Peyer's patch (tissue), 4 donors: ENCODE data around the gene MTG1.

Experiments
- CTCF ChIP-seq, 6 experiments: fragments of 450-650 bp in 4 of 6; fragments of 200-600 bp in 2 of 6; sonication (generic) in 1 of 6; IDR thresholded peaks; one replicate each; pipeline ENCODE4 v1.5.1; 2017 to 2019; ENCODE audit warnings: antibody characterized with exemption in 6 of 6, mild to moderate bottlenecking in 3 of 6, moderate library complexity in 1 of 6
- POLR2A ChIP-seq, 2 donors: fragments of 450-650 bp; IDR thresholded peaks; one replicate each; pipeline ENCODE4 v1.5.1; 2017; ENCODE audit warnings: antibody characterized with exemption in 2 of 2, mild to moderate bottlenecking in 2 of 2, moderate library complexity in 2 of 2

DNA sequence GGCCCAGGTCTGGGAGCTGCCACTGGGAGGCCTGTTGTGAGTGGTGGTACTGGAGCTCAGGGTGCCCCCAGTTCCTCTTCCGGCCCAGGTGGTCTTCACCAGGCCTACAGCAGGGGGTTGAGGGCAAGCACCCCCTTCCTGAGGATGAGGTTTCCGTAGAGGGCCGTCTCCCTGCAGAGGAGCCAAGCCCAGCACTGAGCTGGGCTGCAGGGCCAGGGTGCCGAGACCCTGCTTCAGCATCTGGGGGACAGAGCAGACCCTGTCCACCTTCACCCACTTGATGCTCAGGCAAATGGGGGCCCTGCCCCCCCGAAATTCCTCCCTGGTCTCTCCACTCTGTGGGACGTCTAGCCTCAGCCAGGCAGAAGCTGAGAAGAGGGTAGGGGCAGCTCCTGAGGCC lies 38.7 kb upstream of the MTG1 start:
- TF ChIP-seq CTCF (IDR thresholded peaks at IDR 0.05) (no peak), POLR2A (IDR thresholded peaks at IDR 0.05) (no peak)
